HG02885 (cell line): ENCODE data around the gene ABCB11.

Experiments
- ATAC-seq: cut with Tn5 transposase; IDR thresholded peaks from one replicate; pipeline ENCODE4 v1.9.1; 2021; ENCODE audit warnings: mild to moderate bottlenecking; ENCODE audit not compliant: unreplicated experiment, poor library complexity

ABCB11 gene

DNA sequence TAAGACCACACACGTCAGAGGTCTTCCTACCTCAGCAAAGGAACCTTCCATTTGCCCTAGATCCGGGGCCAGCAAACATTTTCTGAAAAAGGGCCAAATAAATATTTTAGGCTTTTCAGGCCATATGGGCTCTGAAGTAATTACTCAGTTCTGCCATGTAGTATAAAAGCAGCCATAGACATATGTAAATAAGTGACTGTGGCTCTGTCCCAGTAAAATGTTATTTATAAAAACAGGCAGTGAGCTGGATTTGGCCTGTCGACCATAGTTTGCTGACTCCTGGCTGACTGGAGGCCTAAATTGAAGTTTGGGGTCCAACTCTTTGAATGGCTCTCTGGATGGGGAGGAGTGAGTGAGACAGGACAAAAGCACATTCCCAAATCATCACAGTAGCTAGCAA lies 49.5 kb downstream of the ABCB11 start:
- ATAC-seq, result no peak

DNA sequence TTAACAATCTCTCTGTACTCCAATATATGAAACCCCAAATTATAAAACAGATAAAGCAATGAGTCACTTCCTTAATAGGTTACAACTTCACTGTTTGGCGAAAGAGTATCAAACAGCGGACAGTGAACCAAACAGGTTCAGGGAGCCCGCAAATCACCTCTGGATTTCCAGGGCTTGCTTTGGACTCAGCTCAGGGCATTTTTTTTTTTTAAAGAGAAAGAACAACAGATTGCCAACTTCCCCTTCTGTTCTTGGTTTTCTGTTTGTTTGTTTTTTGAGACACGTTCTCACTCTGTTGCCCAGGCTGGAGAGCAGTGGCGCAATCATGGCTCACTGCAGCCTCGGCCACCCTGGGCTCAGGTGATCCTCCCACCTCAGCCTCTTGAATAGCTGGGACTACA lies 52.7 kb downstream of the ABCB11 start:
- no peak for ATAC-seq

DNA sequence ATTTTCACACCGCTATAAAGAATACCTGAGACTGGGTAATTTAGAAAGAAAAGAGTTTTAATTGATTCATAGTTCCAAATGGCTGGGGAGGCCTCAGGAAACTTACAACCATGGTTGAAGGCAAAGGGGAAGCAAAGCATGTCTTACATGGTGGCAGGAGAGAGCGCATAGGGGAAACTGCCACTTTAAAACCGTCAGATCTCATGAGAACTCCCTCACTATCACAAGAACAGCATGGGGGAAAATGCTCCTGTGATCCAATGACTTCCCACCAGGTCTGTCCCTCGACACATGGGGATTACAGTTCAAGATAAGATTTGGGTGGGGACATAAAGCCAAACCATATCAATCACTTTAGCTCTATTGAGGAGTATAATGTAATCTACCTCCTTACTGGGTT lies 53.5 kb downstream of the ABCB11 start:
- ATAC-seq, result no peak

DNA sequence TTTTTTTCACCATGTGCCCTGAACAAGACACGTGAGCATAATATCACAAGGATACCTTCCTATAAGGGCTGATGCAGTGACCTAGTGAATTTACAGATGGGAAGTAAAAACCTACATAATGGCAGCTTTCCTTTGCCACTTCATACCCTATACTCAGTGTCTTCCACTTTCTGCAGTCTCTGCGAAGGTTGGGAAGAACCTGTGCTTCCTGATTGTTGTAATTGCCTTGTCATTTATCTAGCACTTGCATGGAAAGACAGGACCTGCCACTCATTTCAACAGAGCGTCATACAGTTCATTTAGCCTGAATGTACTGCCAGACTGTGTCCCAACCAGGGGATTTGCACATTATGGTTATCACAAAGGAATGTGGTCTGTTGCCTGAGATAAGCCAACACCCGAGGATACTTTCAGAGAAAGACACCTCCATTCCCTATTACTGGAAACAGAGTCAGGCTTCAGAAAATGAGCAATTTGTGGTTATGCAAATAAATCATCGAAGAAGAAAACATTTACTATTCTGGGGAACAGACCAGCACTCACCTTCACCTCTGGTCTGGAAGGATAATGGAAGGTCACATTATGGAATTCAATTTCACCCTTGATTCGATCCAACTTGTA lies 55.0 kb downstream of the ABCB11 start:
- ATAC-seq, result no peak

DNA sequence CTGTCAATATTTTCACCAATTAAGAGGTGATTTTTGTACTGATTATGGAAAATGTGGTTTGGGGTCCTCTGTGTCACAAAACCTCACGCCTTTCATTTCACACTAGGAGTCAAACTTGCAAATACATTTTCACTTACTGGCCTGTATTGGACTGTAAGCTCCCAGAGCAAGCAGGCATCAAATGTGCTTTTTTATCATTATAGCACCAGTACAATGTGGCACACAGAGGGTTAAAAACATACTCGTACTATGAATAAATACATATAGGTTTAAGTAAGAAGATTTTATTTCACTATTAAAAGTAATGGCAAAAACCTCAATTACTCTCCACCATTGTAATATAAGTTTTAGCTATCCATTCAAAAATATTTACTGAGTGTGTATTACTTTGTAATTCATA lies 56.7 kb downstream of the ABCB11 start:
- ATAC-seq, result no peak

DNA sequence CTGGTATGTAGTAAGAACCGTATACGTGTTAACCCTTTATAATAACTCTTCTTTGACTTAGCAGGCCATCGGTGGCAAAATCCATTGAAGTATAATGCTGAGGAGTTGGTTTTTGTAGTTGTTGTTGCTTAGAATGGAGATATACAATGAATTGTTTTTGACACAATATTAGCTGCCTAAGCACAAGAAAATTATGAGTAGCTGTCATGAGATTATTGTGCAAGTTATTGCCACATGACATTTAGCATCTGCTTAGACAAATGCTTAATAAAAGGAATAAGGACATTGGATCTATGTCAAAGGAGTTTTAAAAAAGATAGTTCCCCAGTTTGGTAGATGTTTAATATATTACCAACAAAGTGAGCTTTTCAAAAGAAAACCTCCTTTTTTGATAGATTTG lies 59.9 kb downstream of the ABCB11 start:
- ATAC-seq, result no peak

DNA sequence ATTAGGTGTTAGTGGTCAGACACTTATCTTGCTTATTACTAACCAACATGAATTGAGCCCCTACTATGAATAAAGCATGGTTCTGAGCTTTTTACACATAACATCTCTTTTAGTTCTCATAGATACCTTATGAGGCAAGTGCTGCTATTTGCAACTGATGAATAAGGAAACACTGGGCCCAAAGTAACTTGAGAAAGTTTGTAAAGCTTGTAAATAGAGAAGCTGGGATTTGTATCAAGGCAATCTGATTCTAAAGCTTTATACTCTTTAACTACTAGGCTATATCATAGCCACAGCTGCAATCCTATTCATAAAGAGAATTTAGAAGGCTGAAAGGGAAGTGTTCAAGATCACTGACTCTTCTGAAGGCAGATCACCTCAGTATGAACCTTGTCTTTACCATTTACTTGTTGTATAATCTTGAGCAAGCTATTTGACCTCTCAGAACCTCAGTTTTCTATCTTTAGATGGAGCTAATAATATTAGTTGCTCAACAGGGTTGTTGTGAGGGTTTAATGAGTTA lies 60.4 kb downstream of the ABCB11 start:
- no peak for ATAC-seq

DNA sequence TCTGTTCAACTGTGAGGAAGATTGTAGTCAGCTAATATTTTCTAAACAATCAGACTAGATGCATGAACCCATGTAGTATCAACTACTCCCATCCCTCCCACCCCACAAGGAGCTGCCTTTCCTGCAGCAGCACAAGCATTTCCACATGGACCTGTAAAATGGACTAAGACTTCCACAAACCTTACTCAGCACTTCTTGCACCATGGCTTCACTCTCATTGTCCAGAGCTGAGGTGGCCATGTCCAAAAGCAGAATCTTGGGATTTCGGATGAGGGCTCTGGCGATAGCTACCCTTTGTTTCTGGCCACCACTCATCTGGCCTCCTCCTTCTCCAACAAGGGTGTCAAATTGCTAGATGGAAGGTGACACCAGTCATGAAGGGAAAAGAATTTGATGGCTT lies 61.3 kb downstream of the ABCB11 start:
- no peak for ATAC-seq

DNA sequence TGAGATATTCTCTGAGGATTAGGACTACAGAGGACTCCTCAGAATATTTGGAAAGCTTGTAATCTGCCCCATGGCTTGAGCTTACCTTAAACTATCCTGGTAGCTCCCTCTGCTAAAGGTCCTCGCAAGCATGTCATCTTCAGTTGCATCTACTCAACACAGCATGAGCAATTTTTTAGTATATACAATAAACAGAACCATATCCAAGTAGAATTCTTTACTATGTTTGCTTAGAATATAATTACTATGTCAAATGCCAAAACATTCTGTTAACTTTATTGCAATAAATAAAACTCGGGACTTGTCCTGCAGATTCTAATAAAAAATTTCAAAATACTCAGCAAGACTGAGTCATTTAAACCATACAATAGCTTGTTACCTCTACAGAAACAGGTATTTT lies 62.8 kb downstream of the ABCB11 start:
- ATAC-seq, result no peak

DNA sequence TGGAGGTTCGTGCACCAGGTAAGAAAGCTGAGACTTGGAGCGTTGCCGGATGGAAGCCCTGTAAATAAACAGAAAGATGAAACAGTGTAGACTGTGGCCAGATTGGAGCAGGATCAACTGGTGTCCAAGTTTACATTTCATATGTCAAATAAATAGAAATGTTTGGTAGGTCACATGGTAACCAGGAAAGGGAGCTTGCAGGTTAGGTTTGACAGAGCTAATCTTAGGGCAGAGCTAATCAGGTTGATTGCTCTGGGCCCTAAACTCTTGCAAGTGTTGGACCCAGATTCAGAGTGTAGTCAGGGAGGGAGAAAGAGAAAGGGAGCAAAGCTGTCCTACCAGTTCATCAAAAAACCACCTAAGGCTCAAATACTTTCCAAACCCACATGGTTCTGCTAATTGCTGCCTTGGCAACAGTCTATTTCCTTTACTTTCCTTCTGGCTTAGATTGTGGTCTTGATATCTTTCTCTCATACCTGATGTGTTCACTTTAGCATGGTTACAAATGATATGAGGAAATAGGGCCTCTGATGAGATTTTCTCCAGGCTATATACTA lies 66.8 kb downstream of the ABCB11 start:
- ATAC-seq, result no peak

DNA sequence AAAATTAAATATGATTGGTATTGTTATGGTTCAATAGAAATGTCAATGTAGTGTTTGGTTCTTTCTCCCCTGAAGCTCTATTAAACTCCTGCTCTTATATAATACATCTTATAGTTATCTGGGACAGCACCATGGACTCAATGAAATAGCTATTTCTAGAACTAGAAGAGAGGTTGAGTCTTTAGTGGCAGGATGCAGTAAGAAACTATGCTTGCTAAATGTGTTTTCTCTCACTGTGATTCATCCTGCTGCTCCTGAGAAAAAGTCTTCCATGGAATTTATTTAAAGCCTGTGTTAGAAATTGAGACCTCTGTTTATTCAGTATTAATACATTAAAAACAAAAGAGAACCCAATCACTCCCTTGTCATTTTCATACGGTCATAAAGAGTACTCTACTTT lies 68.5 kb downstream of the ABCB11 start:
- no peak for ATAC-seq

DNA sequence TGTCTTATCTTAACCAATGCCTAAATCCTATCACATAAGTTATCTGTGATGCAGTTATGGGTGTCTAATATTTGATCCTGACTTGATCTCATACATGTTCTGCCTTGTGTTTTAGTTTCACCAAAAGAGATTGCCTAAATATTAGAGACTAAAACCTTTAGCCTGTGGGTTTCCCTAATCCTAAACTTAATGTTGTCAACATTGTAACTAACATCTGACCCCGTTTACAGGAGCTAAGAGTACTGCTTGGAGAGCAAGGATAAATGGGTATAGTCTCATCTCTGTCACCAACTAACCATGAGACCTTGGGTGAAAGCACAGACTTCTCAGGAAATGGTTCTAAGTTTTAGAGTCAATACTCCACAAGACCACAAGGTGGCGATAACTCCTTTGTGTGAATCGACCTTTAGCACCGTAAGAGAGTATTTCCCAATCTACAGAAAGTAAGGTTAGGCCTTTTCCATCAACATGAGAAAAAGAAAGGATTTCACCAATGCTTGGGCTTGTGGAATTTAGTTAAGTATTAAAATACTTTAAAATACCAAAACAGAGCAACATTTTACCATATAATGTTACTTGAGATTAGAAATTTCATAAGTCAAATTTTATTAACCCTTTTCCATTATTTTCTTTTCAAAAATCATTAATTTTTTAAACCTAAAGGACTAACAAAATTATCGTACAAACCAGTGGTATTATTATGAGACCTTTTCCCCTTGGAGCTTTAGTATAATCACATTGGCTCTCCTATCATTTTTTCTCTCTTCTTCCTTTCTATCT lies 69.5 kb downstream of the ABCB11 start:
- ATAC-seq, result peak; percentile 90

DNA sequence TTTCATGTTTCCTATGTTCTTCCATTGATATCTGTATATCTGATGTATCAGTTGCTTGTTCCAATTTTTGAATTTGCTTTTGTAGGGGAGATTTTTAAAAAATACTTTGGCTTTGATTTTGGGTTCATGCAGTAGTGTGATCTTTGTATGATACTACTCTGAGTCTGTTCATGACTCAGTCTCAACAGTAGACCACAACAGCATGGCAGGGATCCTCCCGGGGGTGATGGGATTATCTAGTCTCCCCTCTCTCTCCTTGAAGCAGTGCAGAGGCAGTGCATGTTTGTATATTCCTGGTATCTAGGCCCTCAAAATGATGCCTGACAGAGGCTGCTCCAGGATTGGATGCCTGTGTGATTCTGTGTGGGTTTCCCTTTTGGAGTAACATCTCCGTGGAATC lies 74.7 kb downstream of the ABCB11 start:
- no peak for ATAC-seq

DNA sequence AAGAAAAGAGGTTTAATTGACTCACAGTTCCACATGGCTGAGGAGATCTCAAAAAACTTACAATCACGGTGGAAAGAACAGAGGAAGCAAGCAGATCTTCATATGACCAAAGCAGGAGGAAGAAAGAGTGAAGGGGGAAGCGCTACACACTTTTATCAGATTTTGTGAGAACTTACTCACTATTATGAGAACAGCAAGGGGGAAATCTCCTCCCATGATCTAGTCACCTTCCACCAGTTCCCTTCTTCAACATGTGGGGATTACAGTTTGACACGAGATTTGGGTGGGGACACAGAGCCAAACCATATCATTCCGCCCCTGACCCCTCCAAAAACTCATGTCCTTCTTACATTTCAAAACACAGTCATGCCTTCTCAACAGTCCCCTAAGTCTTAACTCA lies 75.8 kb downstream of the ABCB11 start:
- no peak for ATAC-seq

DNA sequence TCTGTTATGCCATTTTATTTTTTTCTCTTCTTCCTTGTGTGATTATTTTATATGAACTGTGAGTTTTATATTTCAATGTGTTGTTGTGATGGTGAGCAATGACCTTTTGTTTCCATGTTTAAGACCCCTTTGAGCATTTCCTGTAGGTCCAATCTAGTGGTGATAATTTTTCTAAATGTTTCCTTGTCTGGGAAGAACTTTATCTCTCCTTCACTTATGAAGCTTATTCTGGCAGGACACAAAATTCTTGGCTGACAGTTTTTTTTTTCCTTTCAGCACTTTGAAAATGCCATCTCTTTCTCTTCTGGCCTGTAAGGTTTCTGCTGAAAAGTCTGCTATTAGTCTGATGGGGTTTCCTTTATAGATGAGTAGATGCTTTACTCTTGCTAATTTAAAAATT lies 76.9 kb downstream of the ABCB11 start:
- no peak for ATAC-seq

DNA sequence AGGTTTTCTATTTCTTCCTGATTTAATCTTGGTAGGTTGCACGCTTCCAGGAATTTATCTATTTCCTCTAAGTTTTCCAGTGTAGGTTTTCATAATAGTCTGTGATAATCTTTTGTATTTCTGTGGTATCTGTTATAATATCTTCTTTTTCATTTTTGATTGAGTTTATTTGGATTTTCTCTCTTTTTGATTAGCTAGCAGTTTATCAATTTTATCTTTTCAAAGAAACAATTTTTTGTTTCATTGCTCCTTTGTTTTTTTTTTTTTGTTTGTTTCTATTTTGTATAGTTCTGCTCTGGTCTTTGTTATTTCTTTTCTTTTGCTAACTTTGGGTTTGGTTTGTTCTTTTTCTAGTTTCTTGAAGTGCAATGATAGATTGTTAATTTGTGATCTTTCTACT lies 78.7 kb downstream of the ABCB11 start:
- ATAC-seq, result no peak

DNA sequence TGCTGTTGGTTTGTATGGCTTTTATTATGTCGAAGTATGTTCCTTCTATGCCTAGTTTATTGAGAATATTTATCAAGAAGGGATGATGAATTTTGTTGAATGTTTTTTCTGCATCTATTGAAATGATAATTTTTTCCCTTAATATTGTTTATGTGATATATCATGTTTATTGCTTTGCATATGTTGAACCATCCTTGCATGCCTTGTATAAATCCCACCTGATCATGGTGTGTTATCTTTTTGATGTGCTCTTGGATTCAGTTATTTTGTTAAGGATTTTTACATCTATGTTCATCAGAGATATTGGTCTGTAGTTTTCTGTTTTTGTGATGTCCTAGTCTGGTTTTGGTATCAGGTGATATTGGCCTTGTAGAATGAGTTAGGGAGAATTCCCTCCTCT lies 79.3 kb downstream of the ABCB11 start:
- ATAC-seq, result no peak

DNA sequence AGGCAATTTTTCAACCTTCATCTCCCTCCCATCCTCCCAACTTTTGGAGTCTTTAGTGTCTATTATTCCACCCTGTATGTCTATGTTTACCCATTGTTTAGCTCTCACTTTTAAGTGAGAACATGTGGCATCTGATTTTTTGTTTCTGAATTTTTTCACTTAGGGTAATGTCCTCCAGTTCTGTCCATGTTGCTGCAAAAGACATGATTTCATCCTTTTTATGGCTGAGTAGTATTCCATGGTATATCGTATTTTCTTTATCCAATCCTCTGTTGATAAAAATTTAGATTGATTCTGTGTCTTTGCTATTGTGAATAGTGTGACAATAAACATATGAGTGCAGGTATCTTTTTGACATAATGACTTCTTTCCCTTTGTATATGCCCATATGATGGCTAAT lies 81.8 kb downstream of the ABCB11 start:
- no peak for ATAC-seq

DNA sequence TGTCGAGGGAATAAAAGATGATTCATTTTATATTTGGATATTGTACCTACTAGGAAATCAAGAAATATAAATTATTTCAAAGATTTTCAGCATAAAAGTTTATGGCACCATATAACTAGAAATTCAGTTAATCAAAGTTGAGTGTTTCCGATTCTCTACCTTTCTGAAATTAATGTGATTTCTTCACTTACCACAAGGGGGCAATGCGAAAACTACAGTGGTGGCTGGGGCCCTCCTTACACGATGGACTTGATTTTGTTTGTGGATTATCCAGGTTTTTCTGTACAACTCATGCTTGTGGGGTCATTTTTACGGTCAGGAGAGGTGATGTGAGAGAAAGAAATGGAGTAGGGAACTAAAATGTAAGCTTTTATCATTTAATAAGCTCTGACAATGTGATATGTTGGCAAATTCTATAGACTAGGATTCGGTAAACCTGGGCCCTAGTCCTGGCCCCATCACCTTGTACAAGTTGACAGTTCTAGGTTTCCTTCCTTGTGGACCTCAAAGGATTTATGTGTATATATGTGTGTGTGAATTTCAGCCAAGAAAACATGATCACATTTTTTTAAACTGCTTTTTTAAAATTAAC lies 82.4 kb downstream of the ABCB11 start:
- ATAC-seq, result peak; percentile 62

DNA sequence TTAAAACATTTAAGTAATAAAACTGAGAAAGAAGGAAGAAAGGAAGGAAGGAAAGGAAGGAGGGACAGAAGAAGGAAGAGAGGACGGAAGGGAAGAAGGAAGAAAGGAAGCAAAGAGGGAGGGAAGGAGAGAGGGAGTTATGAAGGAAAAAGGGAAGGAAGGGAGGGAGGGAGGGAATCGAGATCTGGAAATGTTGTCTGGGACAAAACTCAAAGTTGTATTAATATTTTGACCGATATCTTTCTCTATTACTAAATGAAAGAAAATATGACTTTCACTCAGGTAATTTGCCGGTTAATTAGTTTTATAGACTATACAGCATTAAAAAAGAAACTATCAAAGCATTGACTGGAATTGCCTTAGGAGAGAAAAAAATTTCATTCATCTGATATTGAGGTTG lies 85.6 kb downstream of the ABCB11 start:
- no peak for ATAC-seq

DNA sequence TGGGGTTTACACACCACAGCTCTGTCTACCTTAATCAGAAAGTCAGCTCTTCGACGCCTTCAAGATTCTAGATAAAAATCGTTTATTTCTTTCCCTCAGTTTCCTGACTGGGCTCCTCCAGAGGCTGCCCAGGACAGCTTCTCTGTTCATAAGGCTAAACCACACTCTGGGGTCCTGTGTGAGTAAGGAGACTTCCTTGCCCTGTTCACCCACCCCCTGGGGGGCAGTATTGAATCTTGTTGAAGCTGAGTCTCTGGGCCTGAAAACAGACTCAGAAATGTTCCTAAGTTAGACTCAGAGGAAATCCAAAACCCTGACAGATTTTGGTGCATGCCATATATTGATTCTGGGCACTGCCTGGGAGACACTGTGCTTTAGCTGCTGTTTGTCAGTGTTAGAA lies 87.1 kb downstream of the ABCB11 start:
- no peak for ATAC-seq
